H9 (cell line): ENCODE results near the gene ARNT2. TPM values are rescaled to one million over a fixed set of nuclear protein-coding genes. Genes with fewer than 3 reads are reported as not detected.

Experiments
- DNase-seq: peaks from one replicate; pipeline ENCODE4 v3.0.0-alpha.2; 2017
- H2AFZ ChIP-seq: one replicate; pipeline ENCODE4 v1.6.1; 2013; ENCODE audit warnings: mild to moderate bottlenecking, low read length, control low read depth, moderate library complexity
- H2AK5ac ChIP-seq: 2 replicates; pipeline ENCODE4 v1.6.1; 2013; ENCODE audit warnings: low read length, control low read depth, mixed read lengths; ENCODE audit not compliant: insufficient read length
- H2BK120ac ChIP-seq: one replicate; pipeline ENCODE4 v1.6.1; 2013; ENCODE audit warnings: low read depth, mild to moderate bottlenecking, low read length, control low read depth, inconsistent platforms; ENCODE audit not compliant: poor library complexity, severe bottlenecking
- H2BK12ac ChIP-seq: 2 replicates; pipeline ENCODE4 v1.6.1; 2013; ENCODE audit warnings: low read length, control low read depth, mixed read lengths, low read depth; ENCODE audit not compliant: insufficient read length
- H2BK15ac ChIP-seq: 2 replicates; pipeline ENCODE4 v1.6.1; 2013; ENCODE audit warnings: low read depth, low read length, control low read depth
- H2BK20ac ChIP-seq: one replicate; pipeline ENCODE4 v1.6.1; 2013; ENCODE audit warnings: low read depth, mild to moderate bottlenecking, low read length, control low read depth, inconsistent platforms; ENCODE audit not compliant: poor library complexity, severe bottlenecking
- H2BK5ac ChIP-seq: 2 replicates; pipeline ENCODE4 v1.6.1; 2013; ENCODE audit warnings: low read length, control low read depth, mixed read lengths; ENCODE audit not compliant: insufficient read length
- H3K14ac ChIP-seq: 2 replicates; pipeline ENCODE4 v1.6.1; 2013; ENCODE audit warnings: low read length, control low read depth; ENCODE audit not compliant: insufficient read depth
- H3K18ac ChIP-seq: 2 replicates; pipeline ENCODE4 v1.6.1; 2013; ENCODE audit warnings: low read depth, mild to moderate bottlenecking, mixed read lengths, low read length, control low read depth; ENCODE audit not compliant: insufficient read length
- H3K23ac ChIP-seq: 2 replicates; pipeline ENCODE4 v1.6.1; 2013; ENCODE audit warnings: low read length, control low read depth, mixed read lengths, low read depth; ENCODE audit not compliant: insufficient read length
- H3K23me2 ChIP-seq: 2 replicates; pipeline ENCODE4 v1.6.1; 2013; ENCODE audit warnings: low read depth, mild to moderate bottlenecking, mixed read lengths, low read length, control low read depth; ENCODE audit not compliant: insufficient read length, poor library complexity, severe bottlenecking
- H3K27ac ChIP-seq: 2 replicates; pipeline ENCODE4 v1.5.1; 2013; ENCODE audit warnings: low read length, control low read depth, mixed read lengths, low read depth; ENCODE audit not compliant: insufficient read length
- H3K27me3 ChIP-seq: 2 replicates; pipeline ENCODE4 v1.6.1; 2013; ENCODE audit warnings: low read length, control low read depth, inconsistent platforms; ENCODE audit not compliant: insufficient read depth
- H3K4ac ChIP-seq: 2 replicates; pipeline ENCODE4 v1.6.1; 2013; ENCODE audit warnings: low read depth, mild to moderate bottlenecking, control low read depth, inconsistent platforms, low read length, moderate library complexity
- H3K4me1 ChIP-seq: 2 replicates; pipeline ENCODE4 v1.6.1; 2013; ENCODE audit warnings: low read length, control low read depth, inconsistent platforms; ENCODE audit not compliant: insufficient read depth
- H3K4me2 ChIP-seq: 2 replicates; pipeline ENCODE4 v1.6.1; 2013; ENCODE audit warnings: low read length, control low read depth, mixed read lengths; ENCODE audit not compliant: insufficient read length, insufficient read depth
- H3K56ac ChIP-seq: 2 replicates; pipeline ENCODE4 v1.6.1; 2013; ENCODE audit warnings: low read depth, mild to moderate bottlenecking, mixed read lengths, low read length, control low read depth; ENCODE audit not compliant: insufficient read length
- H3K79me1 ChIP-seq: 2 replicates; pipeline ENCODE4 v1.6.1; 2013; ENCODE audit warnings: low read depth, mild to moderate bottlenecking, moderate library complexity, low read length, control low read depth, inconsistent platforms; ENCODE audit not compliant: insufficient read depth, poor library complexity, severe bottlenecking
- H3K79me2 ChIP-seq: 2 replicates; pipeline ENCODE4 v1.6.1; 2013; ENCODE audit warnings: low read length, control low read depth, inconsistent platforms; ENCODE audit not compliant: insufficient read depth
- H3K9ac ChIP-seq: 2 replicates; pipeline ENCODE4 v1.6.1; 2013; ENCODE audit warnings: low read length, control low read depth, mixed read lengths; ENCODE audit not compliant: insufficient read length; ENCODE audit errors: extremely low read depth
- H3K9me3 ChIP-seq: one replicate; pipeline ENCODE4 v1.6.1; 2013; ENCODE audit warnings: low read depth, low read length, inconsistent platforms; ENCODE audit not compliant: control insufficient read depth
- H3T11ph ChIP-seq: one replicate; pipeline ENCODE4 v1.6.1; 2013; ENCODE audit warnings: mild to moderate bottlenecking, low read length, control low read depth, inconsistent platforms
- H4K20me1 ChIP-seq: one replicate; pipeline ENCODE4 v1.6.1; 2013; ENCODE audit not compliant: control insufficient read depth, insufficient read length, insufficient read depth
- H4K5ac ChIP-seq: 2 replicates; pipeline ENCODE4 v1.6.1; 2013; ENCODE audit warnings: low read depth, mild to moderate bottlenecking, mixed read lengths, low read length, control low read depth; ENCODE audit not compliant: insufficient read length
- H4K8ac ChIP-seq: replicated peaks from 2 replicates; pipeline ENCODE4 v1.6.1; 2013; ENCODE audit warnings: low read length, control low read depth, mixed read lengths, low read depth; ENCODE audit not compliant: insufficient read length
- H4K91ac ChIP-seq: 2 replicates; pipeline ENCODE4 v1.6.1; 2013; ENCODE audit warnings: low read depth, mild to moderate bottlenecking, moderate library complexity, mixed read lengths, low read length, control low read depth; ENCODE audit not compliant: insufficient read length
- H3K27ac Mint-ChIP-seq, 3 experiments: 2 replicates in 2 of 3; 3 replicates in 1 of 3; pipeline ENCODE4 v1.8.0; 2020 to 2021; ENCODE audit warnings: mixed read lengths in 3 of 3, mild to moderate bottlenecking in 1 of 3, moderate library complexity in 1 of 3
- H3K27me3 Mint-ChIP-seq: 2 replicates; pipeline ENCODE4 v1.8.0; 2021; ENCODE audit warnings: low read depth, mild to moderate bottlenecking, moderate library complexity, mixed read lengths
- H3K36me3 Mint-ChIP-seq, 3 experiments: 2 replicates in 2 of 3; 3 replicates in 1 of 3; pipeline ENCODE4 v1.8.0; 2020 to 2021; ENCODE audit warnings: low read depth in 3 of 3, mixed read lengths in 3 of 3; ENCODE audit not compliant: insufficient read depth in 1 of 3
- H3K4me1 Mint-ChIP-seq, 2 experiments: 2 replicates each; pipeline ENCODE4 v1.8.0; 2020; ENCODE audit warnings: mixed read lengths in 2 of 2
- H3K4me3 Mint-ChIP-seq, 2 experiments: 2 replicates in 1 of 2; 3 replicates in 1 of 2; pipeline ENCODE4 v1.8.0; 2020 to 2021; ENCODE audit warnings: mild to moderate bottlenecking in 2 of 2, mixed read lengths in 2 of 2, moderate library complexity in 1 of 2
- H3K9me3 Mint-ChIP-seq, 2 experiments: 2 replicates in 1 of 2; 3 replicates in 1 of 2; pipeline ENCODE4 v1.8.0; 2020; ENCODE audit warnings: mild to moderate bottlenecking in 2 of 2, mixed read lengths in 2 of 2, moderate library complexity in 1 of 2
- WGBS: extraction: QIAGEN DNeasy Blood & Tissue Kit; methylation state at CpG from one replicate; pipeline ENCODE4 v1.1.7; 2013; ENCODE audit warnings: missing lambda C conversion rate, low lambda C conversion rate, mixed read lengths; ENCODE audit not compliant: insufficient read length; ENCODE audit errors: extremely low coverage; 5-methylcytosine and 5-hydroxymethylcytosine counted together
- total RNA-seq: library from RNA; stranded (reverse); gene quantifications from 2 replicates; pipeline ENCODE4 v1.2.1, GENCODE V29; 2021
- TF ChIP-seq, protein P1 (sequence below): fragments of 200-600 bp; sonication (generic); conservative IDR thresholded peaks from 3 replicates; pipeline ENCODE4 v1.8.0; 2021; ENCODE audit warnings: antibody characterized with exemption, mild to moderate bottlenecking

ARNT2 gene
- total RNA-seq, 1 experiment from 2014 or later, result 10.5 TPM

DNA sequence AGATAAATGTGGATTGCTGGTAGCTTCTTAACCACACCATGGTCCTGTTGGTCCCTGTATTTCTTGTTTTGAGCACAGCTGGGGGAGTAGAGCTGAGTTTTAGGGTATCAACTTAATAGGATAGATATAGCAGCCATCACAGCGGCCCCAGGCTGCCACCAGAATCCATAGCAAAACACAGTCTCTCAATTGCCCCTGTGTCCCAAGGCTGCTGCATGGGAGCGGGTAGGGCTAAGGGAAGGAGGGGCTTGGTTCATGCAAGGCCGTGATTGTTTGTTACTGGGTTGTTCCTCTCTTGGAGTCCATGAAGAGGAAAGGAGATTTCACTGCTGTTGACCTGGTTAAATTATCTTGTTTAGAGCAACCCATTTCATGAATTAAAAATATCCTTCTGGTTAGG lies 22.1 kb downstream of the ARNT2 start:
- no peak overlapping the region for H2BK120ac ChIP-seq
- no peak overlapping the region for H3K56ac ChIP-seq
- H2AFZ ChIP-seq, result no peak overlapping the region
- H3K4me2 ChIP-seq, result no peak overlapping the region
- Mint-ChIP-seq H3K27me3 (peaks cover 8% of the 10 kb centered on the region), H3K9me3 (no peaks in the 10 kb centered on the region; a peak in 1 of 5 replicates), H3K4me1 (peaks cover 5% of the 10 kb centered on the region in 2 experiments; a peak in 3 of 4 replicates), H3K36me3 (no peaks in the 10 kb centered on the region), H3K4me3 (no peak overlapping the region), H3K27ac (no peak overlapping the region; a peak in 1 of 7 replicates)
- H3K23ac ChIP-seq, result no peak overlapping the region
- no peak overlapping the region for H2BK12ac ChIP-seq
- no peak overlapping the region for H4K5ac ChIP-seq
- H2BK20ac ChIP-seq, result no peak overlapping the region
- H3K4me1 ChIP-seq, result no peaks in the 10 kb centered on the region
- TF ChIP-seq, protein P1, sequence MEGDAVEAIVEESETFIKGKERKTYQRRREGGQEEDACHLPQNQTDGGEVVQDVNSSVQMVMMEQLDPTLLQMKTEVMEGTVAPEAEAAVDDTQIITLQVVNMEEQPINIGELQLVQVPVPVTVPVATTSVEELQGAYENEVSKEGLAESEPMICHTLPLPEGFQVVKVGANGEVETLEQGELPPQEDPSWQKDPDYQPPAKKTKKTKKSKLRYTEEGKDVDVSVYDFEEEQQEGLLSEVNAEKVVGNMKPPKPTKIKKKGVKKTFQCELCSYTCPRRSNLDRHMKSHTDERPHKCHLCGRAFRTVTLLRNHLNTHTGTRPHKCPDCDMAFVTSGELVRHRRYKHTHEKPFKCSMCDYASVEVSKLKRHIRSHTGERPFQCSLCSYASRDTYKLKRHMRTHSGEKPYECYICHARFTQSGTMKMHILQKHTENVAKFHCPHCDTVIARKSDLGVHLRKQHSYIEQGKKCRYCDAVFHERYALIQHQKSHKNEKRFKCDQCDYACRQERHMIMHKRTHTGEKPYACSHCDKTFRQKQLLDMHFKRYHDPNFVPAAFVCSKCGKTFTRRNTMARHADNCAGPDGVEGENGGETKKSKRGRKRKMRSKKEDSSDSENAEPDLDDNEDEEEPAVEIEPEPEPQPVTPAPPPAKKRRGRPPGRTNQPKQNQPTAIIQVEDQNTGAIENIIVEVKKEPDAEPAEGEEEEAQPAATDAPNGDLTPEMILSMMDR, result no peak
- H4K20me1 ChIP-seq, result no peaks in the 10 kb centered on the region
- no peak overlapping the region for H4K8ac ChIP-seq
- H3K79me1 ChIP-seq, result no peaks in the 10 kb centered on the region
- no peaks in the 10 kb centered on the region for H3K79me2 ChIP-seq
- DNase-seq, result no peak
- no peak overlapping the region for H4K91ac ChIP-seq
- no peaks in the 10 kb centered on the region for H3K23me2 ChIP-seq
- H3K18ac ChIP-seq, result no peak overlapping the region
- H3K9me3 ChIP-seq, result no peaks in the 10 kb centered on the region
- no CpG with 5 or more reads among the region's 3 CpGs for WGBS
- no peak overlapping the region for H3K14ac ChIP-seq
- H2BK15ac ChIP-seq, result no peak overlapping the region
- no peak overlapping the region for H3K27ac ChIP-seq
- no peak overlapping the region for H3T11ph ChIP-seq
- H3K9ac ChIP-seq, result no peak overlapping the region
- no peaks in the 10 kb centered on the region for H3K27me3 ChIP-seq
- no peak overlapping the region for H2BK5ac ChIP-seq
- H2AK5ac ChIP-seq, result no peak overlapping the region
- H3K4ac ChIP-seq, result no peak overlapping the region
